Measurements from ENCODE around the gene LDB2. TPM values are rescaled to one million over a fixed set of nuclear protein-coding genes. Genes with fewer than 3 reads are reported as not detected.
"Not testable (repeated sequence)": the region's sequence is repeated elsewhere in the genome, so short reads cannot be mapped to it uniquely, and the experiment has no call there.

The LDB2 gene
- total and polyA plus RNA-seq, 2 donors: 9.2 to 10.1 TPM

- Histone ChIP-seq H3K4me3 (ENCODE audit: low read length in 2 of 2) (no peak overlapping the region), H3K36me3 (ENCODE audit: control insufficient read depth in 2 of 2, insufficient read depth in 2 of 2, low read length in 1 of 2) (no peaks in the 10 kb centered on the region), H3K4me1 (ENCODE audit: control insufficient read depth in 2 of 2, insufficient read depth in 2 of 2, low read length in 2 of 2) (no peaks in the 10 kb centered on the region), H3K9me3 (ENCODE audit: control insufficient read depth in 2 of 2, insufficient read depth in 1 of 2, low read length in 1 of 2) (no peaks in the 10 kb centered on the region), H3K27me3 (ENCODE audit: control insufficient read depth in 2 of 2, insufficient read depth in 1 of 2, low read length in 1 of 2) (no peaks in the 10 kb centered on the region), H3K27ac (ENCODE audit: low read depth in 1 of 2, low read length in 1 of 2) (no peak overlapping the region)
- 88% methylated on average over 4 of the region's 4 CpGs for WGBS
- DNase-seq (ENCODE audit: low read depth in 6 of 9, low spot score in 9 of 9): no peak
Measured at GRCh38 chr4:16636912-16637630, 261.4 kb downstream of the LDB2 start.

- Histone ChIP-seq H3K9me3 (ENCODE audit: control insufficient read depth in 2 of 2, insufficient read depth in 1 of 2, low read length in 1 of 2) (no peaks in the 10 kb centered on the region), H3K36me3 (ENCODE audit: control insufficient read depth in 2 of 2, insufficient read depth in 2 of 2, low read length in 1 of 2) (no peaks in the 10 kb centered on the region), H3K27me3 (ENCODE audit: control insufficient read depth in 2 of 2, insufficient read depth in 1 of 2, low read length in 1 of 2) (no peaks in the 10 kb centered on the region), H3K27ac (ENCODE audit: low read depth in 1 of 2, low read length in 1 of 2) (no peak overlapping the region), H3K4me1 (ENCODE audit: control insufficient read depth in 2 of 2, insufficient read depth in 2 of 2, low read length in 2 of 2) (no peaks in the 10 kb centered on the region), H3K4me3 (ENCODE audit: low read length in 2 of 2) (no peak overlapping the region)
- WGBS: 68% methylated on average over 2 of the region's 2 CpGs
- DNase-seq (ENCODE audit: low read depth in 6 of 9, low spot score in 9 of 9): no peak
Measured at GRCh38 chr4:16636304-16636703, 262.1 kb downstream of the LDB2 start.

GRCh38 chr4:16629274-16629673 is 269.2 kb downstream of the LDB2 start:
- not testable (repeated sequence) for H3K36me3 ChIP-seq (ENCODE audit: control insufficient read depth in 2 of 2, insufficient read depth in 2 of 2, low read length in 1 of 2); H3K4me1 ChIP-seq (ENCODE audit: control insufficient read depth in 2 of 2, insufficient read depth in 2 of 2, low read length in 2 of 2); H3K27me3 ChIP-seq (ENCODE audit: control insufficient read depth in 2 of 2, insufficient read depth in 1 of 2, low read length in 1 of 2); H3K4me3 ChIP-seq (ENCODE audit: low read length in 2 of 2); H3K9me3 ChIP-seq (ENCODE audit: control insufficient read depth in 2 of 2, insufficient read depth in 1 of 2, low read length in 1 of 2); DNase-seq (ENCODE audit: low read depth in 6 of 9, low spot score in 9 of 9); H3K27ac ChIP-seq (ENCODE audit: low read depth in 1 of 2, low read length in 1 of 2)
- WGBS: 95% methylated on average over 2 of the region's 2 CpGs

- H3K27me3 ChIP-seq (ENCODE audit: control insufficient read depth in 2 of 2, insufficient read depth in 1 of 2, low read length in 1 of 2); H3K4me1 ChIP-seq (ENCODE audit: control insufficient read depth in 2 of 2, insufficient read depth in 2 of 2, low read length in 2 of 2); H3K36me3 ChIP-seq (ENCODE audit: control insufficient read depth in 2 of 2, insufficient read depth in 2 of 2, low read length in 1 of 2); DNase-seq (ENCODE audit: low read depth in 6 of 9, low spot score in 9 of 9); H3K4me3 ChIP-seq (ENCODE audit: low read length in 2 of 2); H3K9me3 ChIP-seq (ENCODE audit: control insufficient read depth in 2 of 2, insufficient read depth in 1 of 2, low read length in 1 of 2); H3K27ac ChIP-seq (ENCODE audit: low read depth in 1 of 2, low read length in 1 of 2): not testable (repeated sequence)
- WGBS: 80% methylated on average over 4 of the region's 4 CpGs
Measured at GRCh38 chr4:16628835-16629234, 269.6 kb downstream of the LDB2 start.

- Histone ChIP-seq H3K27ac (ENCODE audit: low read depth in 1 of 2, low read length in 1 of 2) (no peak overlapping the region), H3K36me3 (ENCODE audit: control insufficient read depth in 2 of 2, insufficient read depth in 2 of 2, low read length in 1 of 2) (no peaks in the 10 kb centered on the region), H3K4me1 (ENCODE audit: control insufficient read depth in 2 of 2, insufficient read depth in 2 of 2, low read length in 2 of 2) (no peaks in the 10 kb centered on the region), H3K9me3 (ENCODE audit: control insufficient read depth in 2 of 2, insufficient read depth in 1 of 2, low read length in 1 of 2) (no peaks in the 10 kb centered on the region), H3K4me3 (ENCODE audit: low read length in 2 of 2) (no peak overlapping the region), H3K27me3 (ENCODE audit: control insufficient read depth in 2 of 2, insufficient read depth in 1 of 2, low read length in 1 of 2) (no peaks in the 10 kb centered on the region)
- 94% methylated on average over 6 of the region's 6 CpGs for WGBS
- DNase-seq (ENCODE audit: low read depth in 6 of 9, low spot score in 9 of 9): no peak
Measured at GRCh38 chr4:16627999-16628398, 270.4 kb downstream of the LDB2 start.

GRCh38 chr4:16626945-16627344 is 271.5 kb downstream of the LDB2 start:
- no peaks in the 10 kb centered on the region for H3K36me3 ChIP-seq (ENCODE audit: control insufficient read depth in 2 of 2, insufficient read depth in 2 of 2, low read length in 1 of 2)
- no peak for DNase-seq (ENCODE audit: low read depth in 6 of 9, low spot score in 9 of 9)
- no peak overlapping the region for H3K4me3 ChIP-seq (ENCODE audit: low read length in 2 of 2)
- no peaks in the 10 kb centered on the region for H3K4me1 ChIP-seq (ENCODE audit: control insufficient read depth in 2 of 2, insufficient read depth in 2 of 2, low read length in 2 of 2)
- no peaks in the 10 kb centered on the region for H3K9me3 ChIP-seq (ENCODE audit: control insufficient read depth in 2 of 2, insufficient read depth in 1 of 2, low read length in 1 of 2)
- H3K27ac ChIP-seq (ENCODE audit: low read depth in 1 of 2, low read length in 1 of 2): no peak overlapping the region
- 91% methylated on average over 5 of the region's 5 CpGs for WGBS
- H3K27me3 ChIP-seq (ENCODE audit: control insufficient read depth in 2 of 2, insufficient read depth in 1 of 2, low read length in 1 of 2): no peaks in the 10 kb centered on the region

GRCh38 chr4:16622826-16623225 is 275.6 kb downstream of the LDB2 start:
- Histone ChIP-seq H3K9me3 (ENCODE audit: control insufficient read depth in 2 of 2, insufficient read depth in 1 of 2, low read length in 1 of 2) (no peaks in the 10 kb centered on the region), H3K36me3 (ENCODE audit: control insufficient read depth in 2 of 2, insufficient read depth in 2 of 2, low read length in 1 of 2) (no peaks in the 10 kb centered on the region), H3K27ac (ENCODE audit: low read depth in 1 of 2, low read length in 1 of 2) (no peak overlapping the region), H3K4me1 (ENCODE audit: control insufficient read depth in 2 of 2, insufficient read depth in 2 of 2, low read length in 2 of 2) (no peaks in the 10 kb centered on the region), H3K4me3 (ENCODE audit: low read length in 2 of 2) (no peak overlapping the region), H3K27me3 (ENCODE audit: control insufficient read depth in 2 of 2, insufficient read depth in 1 of 2, low read length in 1 of 2) (no peaks in the 10 kb centered on the region)
- no peak for DNase-seq (ENCODE audit: low read depth in 6 of 9, low spot score in 9 of 9)
- 67% methylated on average over 1 of the region's 1 CpG for WGBS

GRCh38 chr4:16617435-16617834 is 281.0 kb downstream of the LDB2 start:
- no peaks in the 10 kb centered on the region for H3K9me3 ChIP-seq (ENCODE audit: control insufficient read depth in 2 of 2, insufficient read depth in 1 of 2, low read length in 1 of 2)
- no peak overlapping the region for H3K27ac ChIP-seq (ENCODE audit: low read depth in 1 of 2, low read length in 1 of 2)
- DNase-seq (ENCODE audit: low read depth in 6 of 9, low spot score in 9 of 9): no peak
- H3K36me3 ChIP-seq (ENCODE audit: control insufficient read depth in 2 of 2, insufficient read depth in 2 of 2, low read length in 1 of 2): no peaks in the 10 kb centered on the region
- WGBS: 81% methylated on average over 5 of the region's 5 CpGs
- H3K27me3 ChIP-seq (ENCODE audit: control insufficient read depth in 2 of 2, insufficient read depth in 1 of 2, low read length in 1 of 2): no peaks in the 10 kb centered on the region
- H3K4me1 ChIP-seq (ENCODE audit: control insufficient read depth in 2 of 2, insufficient read depth in 2 of 2, low read length in 2 of 2): no peaks in the 10 kb centered on the region
- H3K4me3 ChIP-seq (ENCODE audit: low read length in 2 of 2): no peak overlapping the region

- no peak for DNase-seq (ENCODE audit: low read depth in 6 of 9, low spot score in 9 of 9)
- no peaks in the 10 kb centered on the region for H3K4me1 ChIP-seq (ENCODE audit: control insufficient read depth in 2 of 2, insufficient read depth in 2 of 2, low read length in 2 of 2)
- no peaks in the 10 kb centered on the region for H3K36me3 ChIP-seq (ENCODE audit: control insufficient read depth in 2 of 2, insufficient read depth in 2 of 2, low read length in 1 of 2)
- H3K27ac ChIP-seq (ENCODE audit: low read depth in 1 of 2, low read length in 1 of 2): no peak overlapping the region
- no peaks in the 10 kb centered on the region for H3K27me3 ChIP-seq (ENCODE audit: control insufficient read depth in 2 of 2, insufficient read depth in 1 of 2, low read length in 1 of 2)
- WGBS: 55% methylated on average over 6 of the region's 6 CpGs
- H3K4me3 ChIP-seq (ENCODE audit: low read length in 2 of 2): no peak overlapping the region
- no peaks in the 10 kb centered on the region for H3K9me3 ChIP-seq (ENCODE audit: control insufficient read depth in 2 of 2, insufficient read depth in 1 of 2, low read length in 1 of 2)
Measured at GRCh38 chr4:16617011-16617410, 281.4 kb downstream of the LDB2 start.
